Spleen (tissue), 7 donors: ENCODE data around the gene NKX2-4.
"Not testable (repeated sequence)": the region's sequence is repeated elsewhere in the genome, so short reads cannot be mapped to it uniquely, and the experiment has no call there.

Experiments
- CTCF ChIP-seq, 11 experiments: fragments of 200-600 bp in 7 of 11; fragments of 450-650 bp in 4 of 11; sonication (generic) in 4 of 11; IDR thresholded peaks in 8 of 11; conservative IDR thresholded peaks in 3 of 11; 1 replicate in 7 of 11; 2 replicates in 4 of 11; pipeline versions ENCODE4 v1.4.0 to v1.8.0; 2016 to 2021; ENCODE audit warnings: antibody characterized with exemption in 11 of 11, inconsistent platforms in 4 of 11, mild to moderate bottlenecking in 1 of 11
- POLR2A ChIP-seq, 3 donors: fragments of 450-650 bp; IDR thresholded peaks; one replicate each; pipeline ENCODE4 v1.5.1; 2017; ENCODE audit warnings: antibody characterized with exemption in 3 of 3, mild to moderate bottlenecking in 1 of 3
- POLR2AphosphoS5 ChIP-seq, 3 donors: sonication (generic); formaldehyde crosslinking; IDR thresholded peaks; one replicate each; pipeline ENCODE4 v1.5.1; 2017; ENCODE audit warnings: antibody characterized with exemption in 3 of 3
- donor health status: DM: no; HTN: no; CAD: no; lungs with moderate emphysema.
- donor health status: DM: no; HTN: no; CAD: no.
- donor health status: DM: no; HTN: no; CAD: no.

DNA sequence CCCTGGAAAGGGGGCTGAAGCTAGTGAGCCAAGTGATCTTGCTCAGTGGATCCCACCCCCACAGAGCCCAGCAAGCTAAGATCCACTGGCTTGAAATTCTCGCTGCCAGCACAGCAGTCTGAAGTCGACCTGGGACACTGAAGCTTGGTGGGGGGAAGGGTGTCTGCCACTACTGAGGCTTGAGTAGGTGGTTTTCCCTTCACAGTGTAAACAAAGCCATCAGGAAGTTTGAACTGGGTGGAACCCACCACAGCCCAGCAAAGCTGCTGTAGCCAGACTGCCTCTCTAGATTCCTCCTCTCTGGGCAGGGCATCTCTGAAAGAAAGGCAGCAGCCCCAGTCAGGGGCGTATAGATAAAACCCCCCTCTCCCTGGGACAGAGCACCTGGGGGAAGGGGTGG is 16.7 kb upstream of the NKX2-4 start:
- not testable (repeated sequence) for TF ChIP-seq CTCF (IDR thresholded peaks at IDR 0.05 in 8 of 11, conservative IDR thresholded peaks at IDR 0.05 in 3 of 11); POLR2AphosphoS5 (IDR thresholded peaks at IDR 0.05); POLR2A (IDR thresholded peaks at IDR 0.05)
